RWPE2 (cell line): ENCODE measurements around the gene ZNF541.
A peak's percentile ranks its signal among the peaks of the same experiment; 100 is the strongest.

Experiments used
- ATAC-seq: fragments of 200-7000 bp; cut with Tn5 transposase; 3 replicates; pipeline ENCODE4 v1.9.1; 2021; ENCODE audit warnings: low read depth
- DNase-seq: peaks from one replicate; pipeline ENCODE4 v3.0.0-alpha.2; 2020; ENCODE audit warnings: low spot score
- H3K27ac ChIP-seq: fragments of 450-650 bp; 2 replicates; pipeline ENCODE4 v1.5.1; 2017; ENCODE audit warnings: mild to moderate bottlenecking; ENCODE audit not compliant: poor library complexity, severe bottlenecking
- H3K27me3 ChIP-seq: fragments of 250-450 bp; sonication (Bioruptor Pico); 2 replicates; pipeline ENCODE4 v1.5.1; 2021; ENCODE audit warnings: mild to moderate bottlenecking, moderate library complexity; ENCODE audit not compliant: insufficient read depth, poor library complexity, severe bottlenecking
- H3K36me3 ChIP-seq: fragments of 250-450 bp; sonication (Bioruptor Pico); 2 replicates; pipeline ENCODE4 v1.5.1; 2020; ENCODE audit warnings: low read depth, mild to moderate bottlenecking, moderate library complexity
- H3K4me1 ChIP-seq: fragments of 250-450 bp; sonication (Bioruptor Pico); 2 replicates; pipeline ENCODE4 v1.5.1; 2021; ENCODE audit warnings: mild to moderate bottlenecking, moderate library complexity; ENCODE audit not compliant: insufficient read depth, poor library complexity, severe bottlenecking
- H3K4me3 ChIP-seq: fragments of 250-450 bp; sonication (Bioruptor Pico); 2 replicates; pipeline ENCODE4 v1.5.1; 2021; ENCODE audit warnings: mild to moderate bottlenecking, moderate library complexity; ENCODE audit not compliant: severe bottlenecking
- H3K9me3 ChIP-seq: fragments of 250-450 bp; sonication (Bioruptor Pico); 2 replicates; pipeline ENCODE4 v1.5.1; 2021; ENCODE audit warnings: mild to moderate bottlenecking, moderate library complexity; ENCODE audit not compliant: severe bottlenecking
- CTCF ChIP-seq: fragments of 450-650 bp; IDR thresholded peaks from one replicate; pipeline ENCODE4 v1.5.1; 2017; ENCODE audit warnings: mild to moderate bottlenecking, moderate library complexity; ENCODE audit not compliant: poor library complexity, severe bottlenecking

The ZNF541 gene

GRCh38 chr19:47541518-47541917, 31.4 kb downstream of the ZNF541 start:
- no peak for DNase-seq

GRCh38 chr19:47540748-47541147, 32.2 kb downstream of the ZNF541 start:
- H3K36me3 ChIP-seq, result no peaks in the 10 kb centered on the region
- TF ChIP-seq CTCF, result peak; percentile 36
- H3K9me3 ChIP-seq, result no peaks in the 10 kb centered on the region
- H3K4me1 ChIP-seq, result no peaks in the 10 kb centered on the region
- DNase-seq (no peak), ATAC-seq (no peak)
- H3K27ac ChIP-seq, result no peak overlapping the region
- no peaks in the 10 kb centered on the region for H3K27me3 ChIP-seq
- no peak overlapping the region for H3K4me3 ChIP-seq

More at GRCh38 chr19:47541518-47541917, 31.4 kb downstream of the ZNF541 start:
- Histone ChIP-seq H3K4me1 (no peaks in the 10 kb centered on the region), H3K4me3 (no peak overlapping the region), H3K27me3 (no peaks in the 10 kb centered on the region), H3K9me3 (no peaks in the 10 kb centered on the region), H3K36me3 (no peaks in the 10 kb centered on the region), H3K27ac (no peak overlapping the region)
- TF ChIP-seq CTCF, result no peak
- ATAC-seq, result no peak

- H3K27me3 ChIP-seq, result no peaks in the 10 kb centered on the region
- no peaks in the 10 kb centered on the region for H3K9me3 ChIP-seq
- DNase-seq (no peak), ATAC-seq (no peak)
- no peak for TF ChIP-seq CTCF
- H3K4me3 ChIP-seq, result no peak overlapping the region
- H3K36me3 ChIP-seq, result no peaks in the 10 kb centered on the region
- H3K4me1 ChIP-seq, result no peaks in the 10 kb centered on the region
- no peak overlapping the region for H3K27ac ChIP-seq
Observed at GRCh38 chr19:47539747-47540311, 33.1 kb downstream of the ZNF541 start.

- Histone ChIP-seq H3K36me3 (no peaks in the 10 kb centered on the region), H3K27me3 (no peaks in the 10 kb centered on the region), H3K4me1 (no peaks in the 10 kb centered on the region), H3K9me3 (no peaks in the 10 kb centered on the region), H3K27ac (no peak overlapping the region), H3K4me3 (no peak overlapping the region)
- ATAC-seq, result no peak
- DNase-seq, result no peak
- TF ChIP-seq CTCF, result no peak
Observed at GRCh38 chr19:47538812-47539211, 34.1 kb downstream of the ZNF541 start.

GRCh38 chr19:47537493-47537892, 35.5 kb downstream of the ZNF541 start:
- ATAC-seq, result no peak
- Histone ChIP-seq H3K27ac (no peak overlapping the region), H3K27me3 (no peaks in the 10 kb centered on the region), H3K4me3 (no peak overlapping the region), H3K9me3 (no peaks in the 10 kb centered on the region), H3K36me3 (no peaks in the 10 kb centered on the region), H3K4me1 (no peaks in the 10 kb centered on the region)
- no peak for DNase-seq
- TF ChIP-seq CTCF, result no peak
